Thyroid gland (tissue), 4 donors: ENCODE results near the gene PLN.

ENCODE experiments used
- POLR2A ChIP-seq, 2 donors: fragments of 450-650 bp; IDR thresholded peaks; one replicate each; pipeline ENCODE4 v1.6.1; 2017; ENCODE audit warnings: antibody characterized with exemption in 2 of 2, mild to moderate bottlenecking in 2 of 2, moderate library complexity in 1 of 2
- TF ChIP-seq, protein P1 (sequence below), 6 experiments: fragments of 200-600 bp in 3 of 6; fragments of 450-650 bp in 3 of 6; sonication (generic) in 3 of 6; IDR thresholded peaks; one replicate each; pipeline ENCODE4 v1.5.1; 2016 to 2019; ENCODE audit warnings: antibody characterized with exemption in 6 of 6, mild to moderate bottlenecking in 2 of 6, inconsistent platforms in 1 of 6, moderate library complexity in 1 of 6

GRCh38 chr6:118606858-118607257 lies 58.8 kb downstream of the PLN start:
- TF ChIP-seq POLR2A (IDR thresholded peaks at IDR 0.05) = no peak
- TF ChIP-seq, protein P1, sequence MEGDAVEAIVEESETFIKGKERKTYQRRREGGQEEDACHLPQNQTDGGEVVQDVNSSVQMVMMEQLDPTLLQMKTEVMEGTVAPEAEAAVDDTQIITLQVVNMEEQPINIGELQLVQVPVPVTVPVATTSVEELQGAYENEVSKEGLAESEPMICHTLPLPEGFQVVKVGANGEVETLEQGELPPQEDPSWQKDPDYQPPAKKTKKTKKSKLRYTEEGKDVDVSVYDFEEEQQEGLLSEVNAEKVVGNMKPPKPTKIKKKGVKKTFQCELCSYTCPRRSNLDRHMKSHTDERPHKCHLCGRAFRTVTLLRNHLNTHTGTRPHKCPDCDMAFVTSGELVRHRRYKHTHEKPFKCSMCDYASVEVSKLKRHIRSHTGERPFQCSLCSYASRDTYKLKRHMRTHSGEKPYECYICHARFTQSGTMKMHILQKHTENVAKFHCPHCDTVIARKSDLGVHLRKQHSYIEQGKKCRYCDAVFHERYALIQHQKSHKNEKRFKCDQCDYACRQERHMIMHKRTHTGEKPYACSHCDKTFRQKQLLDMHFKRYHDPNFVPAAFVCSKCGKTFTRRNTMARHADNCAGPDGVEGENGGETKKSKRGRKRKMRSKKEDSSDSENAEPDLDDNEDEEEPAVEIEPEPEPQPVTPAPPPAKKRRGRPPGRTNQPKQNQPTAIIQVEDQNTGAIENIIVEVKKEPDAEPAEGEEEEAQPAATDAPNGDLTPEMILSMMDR (IDR thresholded peaks at IDR 0.05) = no peak
